T follicular helper cell (primary cell): ENCODE data around the gene KCNJ9.

Experiments used
- DNase-seq: peaks from one replicate; pipeline ENCODE4 v3.0.0-alpha.2; 2020; ENCODE audit warnings: low read depth

Gene KCNJ9

GRCh38 chr1:160066829-160067745 is 14.3 kb upstream of the KCNJ9 start:
- DNase-seq = no peak

GRCh38 chr1:160068225-160068624 is 13.1 kb upstream of the KCNJ9 start:
- DNase-seq = no peak

GRCh38 chr1:160069460-160070231 is 11.7 kb upstream of the KCNJ9 start, which contains the start of gene KCNJ10:
Gene KCNJ10, minus strand, starts transcription at chr1:160070160. Its CDS starts 27,628 bp downstream, at chr1:160042532.
- no peak for DNase-seq

- peak; percentile 68 for DNase-seq
Measured at GRCh38 chr1:160070243-160071163, 10.8 kb upstream of the KCNJ9 start.

GRCh38 chr1:160071289-160071688 is 10.0 kb upstream of the KCNJ9 start:
- no peak for DNase-seq

GRCh38 chr1:160074865-160075264 is 6.5 kb upstream of the KCNJ9 start:
- DNase-seq = no peak

GRCh38 chr1:160075836-160076235 is 5.5 kb upstream of the KCNJ9 start:
- no peak for DNase-seq

GRCh38 chr1:160076295-160076694 is 5.0 kb upstream of the KCNJ9 start:
- no peak for DNase-seq

- no peak for DNase-seq
Measured at GRCh38 chr1:160077486-160077885, 3.9 kb upstream of the KCNJ9 start.

- DNase-seq = peak; percentile 37
Measured at GRCh38 chr1:160078512-160079195, 2.7 kb upstream of the KCNJ9 start.

GRCh38 chr1:160079448-160079847 is 1.9 kb upstream of the KCNJ9 start:
- no peak for DNase-seq

GRCh38 chr1:160080381-160081100 is 797 bp upstream of the KCNJ9 start:
- no peak for DNase-seq

- DNase-seq = no peak
Measured at GRCh38 chr1:160082487-160082886, 1.1 kb downstream of the KCNJ9 start.

GRCh38 chr1:160082926-160083325 is 1.6 kb downstream of the KCNJ9 start:
- DNase-seq = no peak

GRCh38 chr1:160083968-160084770 is 2.8 kb downstream of the KCNJ9 start:
- DNase-seq = peak; percentile 61

GRCh38 chr1:160084771-160085321 is 3.5 kb downstream of the KCNJ9 start:
- DNase-seq = no peak

GRCh38 chr1:160085686-160086455 is 4.5 kb downstream of the KCNJ9 start:
- peak; percentile 67 for DNase-seq

- no peak for DNase-seq
Measured at GRCh38 chr1:160086456-160086892, 5.1 kb downstream of the KCNJ9 start.
